A673 (cell line): ENCODE measurements around the gene RAET1E. TPM values are rescaled to one million over a fixed set of nuclear protein-coding genes. Genes with fewer than 3 reads are reported as not detected.

ENCODE experiments used
- BruUV-seq: library from RNA; stranded (reverse); fragments of 400-500 nt; replicated peaks from 2 replicates; lab custom pipeline; 2021; lab: Mats Ljungman, UMichigan
- CTCF ChIA-PET: fragments of 300-600 bp; sonication (Branson Sonifier 250); formaldehyde crosslinking; loops from one replicate; lab custom pipeline; 2022; ENCODE audit warnings: antibody characterized with exemption; lab: Charles Lee
- POLR2A ChIA-PET: fragments of 300-600 bp; sonication (Branson Sonifier 250); formaldehyde crosslinking; loops from one replicate; lab custom pipeline; 2022; ENCODE audit warnings: antibody characterized with exemption; ENCODE audit not compliant: low non-redundant PET; lab: Charles Lee
- DNase-seq: peaks from one replicate; pipeline ENCODE4 v3.0.0-alpha.2; 2015; ENCODE audit warnings: low spot score
- H3K27ac ChIP-seq: fragments of 200-600 bp; sonication (generic); 2 replicates; pipeline ENCODE4 v1.5.1; 2016; ENCODE audit warnings: mixed run types, low read depth, mild to moderate bottlenecking, mixed read lengths, antibody characterized with exemption, low read length; ENCODE audit not compliant: poor library complexity, severe bottlenecking
- H3K27me3 ChIP-seq: fragments of 200-600 bp; sonication (generic); replicated peaks from 2 replicates; pipeline ENCODE4 v1.6.1; 2017; ENCODE audit warnings: mixed run types, low read depth, mild to moderate bottlenecking, mixed read lengths, antibody characterized with exemption, low read length; ENCODE audit not compliant: insufficient read depth, poor library complexity
- H3K36me3 ChIP-seq: fragments of 200-600 bp; sonication (generic); 2 replicates; pipeline ENCODE4 v1.6.1; 2016; ENCODE audit warnings: mixed run types, mild to moderate bottlenecking, mixed read lengths, antibody characterized with exemption, low read length; ENCODE audit not compliant: insufficient read depth, poor library complexity, severe bottlenecking
- H3K4me1 ChIP-seq: fragments of 200-600 bp; sonication (generic); 2 replicates; pipeline ENCODE4 v1.6.1; 2017; ENCODE audit warnings: mixed run types, mild to moderate bottlenecking, mixed read lengths, antibody characterized with exemption, low read length; ENCODE audit not compliant: insufficient read depth, poor library complexity, severe bottlenecking
- H3K4me3 ChIP-seq: fragments of 200-600 bp; sonication (generic); 2 replicates; pipeline ENCODE4 v1.5.1; 2016; ENCODE audit warnings: low read depth, mixed run types, mild to moderate bottlenecking, mixed read lengths, low read length; ENCODE audit not compliant: poor library complexity, severe bottlenecking
- H3K9me3 ChIP-seq: fragments of 200-600 bp; sonication (generic); 2 replicates; pipeline ENCODE4 v1.6.1; 2016; ENCODE audit warnings: mixed run types, low read depth, mild to moderate bottlenecking, mixed read lengths, antibody characterized with exemption, low read length; ENCODE audit not compliant: poor library complexity, severe bottlenecking
- CTCF ChIP-seq: fragments of 300-800, 200-600 bp; sonication (generic); conservative IDR thresholded peaks from 2 replicates; pipeline ENCODE4 v1.5.1; 2017; ENCODE audit warnings: low read depth, mild to moderate bottlenecking, antibody characterized with exemption, low read length, moderate library complexity, mixed read lengths
- EZH2 ChIP-seq: fragments of 200-600 bp; sonication (generic); IDR thresholded peaks from 2 replicates; pipeline ENCODE4 v1.6.1; 2017; ENCODE audit warnings: borderline replicate concordance, low read depth, mild to moderate bottlenecking, mixed read lengths, antibody characterized with exemption, low read length; ENCODE audit not compliant: poor library complexity, severe bottlenecking
- intact Hi-C: fragments of 100-400 bp; cut with micrococcal nuclease; formaldehyde crosslinking; loops from one replicate; pipeline ENCODE4 v1.10.0; 2022; ENCODE audit not compliant: unreplicated experiment
- total RNA-seq: library from RNA; stranded (reverse); gene quantifications from 2 replicates; pipeline ENCODE4 v1.2.3, GENCODE V29; 2021

RAET1E gene
- total RNA-seq, 1 experiment from 2014 or later: 3.2 TPM

DNA sequence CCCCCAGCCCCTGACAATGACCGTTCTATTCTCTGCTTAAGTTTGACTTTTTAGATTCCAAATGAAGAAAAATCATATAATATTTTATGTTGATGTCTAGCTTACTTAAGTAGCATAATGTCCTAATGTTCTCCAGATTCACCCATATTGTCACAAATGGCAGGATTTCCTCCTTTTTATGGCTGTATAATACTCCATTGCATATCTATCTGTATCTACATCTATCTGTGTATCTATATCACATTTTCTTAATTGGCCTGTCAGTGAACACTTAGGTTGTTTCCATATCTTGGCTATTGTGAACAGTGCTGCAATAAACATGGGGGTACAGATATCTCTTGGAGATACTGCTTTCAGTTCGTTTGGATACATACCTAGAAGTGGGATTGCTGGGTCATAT, 26.7 kb downstream of the RAET1E start:
- DNase-seq: no peak
- CTCF ChIA-PET: no interaction called here
- Histone ChIP-seq H3K4me3 (no peak overlapping the region), H3K4me1 (no peaks in the 10 kb centered on the region), H3K27me3 (no peaks in the 10 kb centered on the region), H3K36me3 (no peaks in the 10 kb centered on the region), H3K27ac (no peak overlapping the region), H3K9me3 (peaks cover 13% of the 10 kb centered on the region)
- no peak for TF ChIP-seq CTCF
- TF ChIP-seq EZH2: no peak
- no TSS peak for BruUV-seq
- intact Hi-C loops: no loop called here
- POLR2A ChIA-PET: no interaction called here

DNA sequence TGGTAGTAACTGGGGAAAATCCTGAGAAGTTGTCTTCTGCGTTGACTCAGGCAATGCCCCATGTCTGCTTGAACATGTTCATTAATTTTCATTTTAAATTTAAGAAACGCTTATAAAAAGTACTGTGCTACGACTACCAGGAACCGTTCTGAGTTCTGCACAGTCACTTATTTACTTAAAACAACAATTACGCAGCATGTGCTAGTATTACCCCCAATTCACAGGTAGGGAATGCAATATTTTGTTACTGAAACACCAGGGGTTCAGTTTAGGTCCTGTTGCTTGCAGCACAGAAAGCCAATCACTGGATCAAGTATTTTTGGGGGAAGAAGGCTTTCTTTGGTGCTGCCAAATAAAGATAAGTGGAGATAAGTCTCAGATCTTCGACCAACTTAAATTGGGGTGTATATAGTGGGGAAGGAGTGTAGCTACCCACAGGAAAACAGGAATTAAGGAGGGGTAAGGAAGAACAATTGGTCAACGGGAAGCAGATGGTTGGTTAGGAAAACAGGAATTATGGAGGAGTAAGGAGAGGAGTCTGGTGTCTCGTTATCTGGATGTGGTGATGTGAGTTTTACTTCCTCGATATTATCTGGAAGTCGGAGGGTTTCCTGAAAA, 28.5 kb downstream of the RAET1E start:
- no peak overlapping the region for H3K4me3 ChIP-seq
- no peaks in the 10 kb centered on the region for H3K4me1 ChIP-seq
- H3K27ac ChIP-seq: no peak overlapping the region
- intact Hi-C loops: loop anchor here (10.0 kb wide), 1 partner anchor 305 kb away; the partner anchor contains the start of gene GINM1
- TF ChIP-seq CTCF (no peak), EZH2 (no peak)
- ChIA-PET CTCF (no interaction called here), POLR2A (no interaction called here)
- H3K27me3 ChIP-seq: no peaks in the 10 kb centered on the region
- no peak for DNase-seq
- H3K9me3 ChIP-seq: peaks cover 13% of the 10 kb centered on the region
- no peaks in the 10 kb centered on the region for H3K36me3 ChIP-seq
- BruUV-seq: no TSS peak

GRCh38 chr6:149867876-149868640, 29.9 kb downstream of the RAET1E start:
- H3K4me1 ChIP-seq: no peaks in the 10 kb centered on the region
- H3K27me3 ChIP-seq: no peaks in the 10 kb centered on the region
- no TSS peak for BruUV-seq
- DNase-seq: peak; percentile 54
- H3K27ac ChIP-seq: no peak overlapping the region
- intact Hi-C loops: loop anchor here (10.0 kb wide), 1 partner anchor 303 kb away; the partner anchor contains the start of gene GINM1
- POLR2A ChIA-PET: no interaction called here
- no peaks in the 10 kb centered on the region for H3K36me3 ChIP-seq
- CTCF ChIA-PET: no interaction called here
- H3K4me3 ChIP-seq: no peak overlapping the region
- TF ChIP-seq EZH2: no peak
- no peak for TF ChIP-seq CTCF
- H3K9me3 ChIP-seq: peaks cover 13% of the 10 kb centered on the region
